H1 (cell line): ENCODE measurements around the gene MYO7B. TPM values are rescaled to one million over a fixed set of nuclear protein-coding genes. Genes with fewer than 3 reads are reported as not detected.

Experiments used
- CTCF ChIA-PET: fragments of 300-600 bp; sonication (Branson Sonifier 250); formaldehyde crosslinking; loops from one replicate; lab custom pipeline; 2021; ENCODE audit not compliant: partially characterized antibody; lab: Charles Lee
- POLR2A ChIA-PET: fragments of 300-600 bp; sonication (Branson Sonifier 250); formaldehyde crosslinking; loops from one replicate; lab custom pipeline; 2021; ENCODE audit warnings: inconsistent platforms; ENCODE audit not compliant: partially characterized antibody; lab: Charles Lee
- DNase-seq, 2 experiments: peaks; one replicate each; pipeline versions ENCODE4 v3.0.0 to v3.0.0-alpha.2; 2010 to 2022; ENCODE audit warnings: low spot score in 2 of 2, low read depth in 1 of 2, mixed read lengths in 1 of 2
- FAIRE-seq: peaks from 2 replicates; lab custom pipeline; 2011; peaks lifted over from hg19 to GRCh38; lab: Jason Lieb, UNC
- H2AFZ ChIP-seq: 2 replicates; pipeline ENCODE4 v1.8.1; 2012; ENCODE audit warnings: low read length, inconsistent platforms
- H2AK5ac ChIP-seq: 2 replicates; pipeline ENCODE4 v1.6.1; 2013; ENCODE audit warnings: low read depth, low read length
- H2BK120ac ChIP-seq: replicated peaks from 2 replicates; pipeline ENCODE3; 2013; ENCODE audit warnings: low read depth, low read length, inconsistent platforms
- H2BK12ac ChIP-seq: 2 replicates; pipeline ENCODE4 v1.6.1; 2013; ENCODE audit warnings: low read depth, low read length
- H2BK15ac ChIP-seq: 2 replicates; pipeline ENCODE4 v1.6.1; 2013; ENCODE audit warnings: low read length
- H2BK20ac ChIP-seq: 2 replicates; pipeline ENCODE4 v1.6.1; 2013; ENCODE audit warnings: low read length
- H2BK5ac ChIP-seq: 2 replicates; pipeline ENCODE4 v1.6.1; 2013; ENCODE audit warnings: low read depth, low read length
- H3K14ac ChIP-seq: 2 replicates; pipeline ENCODE4 v1.6.1; 2013; ENCODE audit warnings: inconsistent platforms; ENCODE audit not compliant: insufficient read length
- H3K18ac ChIP-seq: 2 replicates; pipeline ENCODE4 v1.6.1; 2013; ENCODE audit warnings: low read length; ENCODE audit errors: extremely low read depth
- H3K23ac ChIP-seq: 2 replicates; pipeline ENCODE4 v1.6.1; 2013; ENCODE audit warnings: inconsistent platforms; ENCODE audit not compliant: insufficient read length
- H3K23me2 ChIP-seq: 2 replicates; pipeline ENCODE4 v1.6.1; 2013; ENCODE audit warnings: low read depth, low read length
- H3K27ac ChIP-seq: 2 replicates; pipeline ENCODE4 v1.6.1; 2011; ENCODE audit warnings: low read depth, low read length, inconsistent platforms
- H3K27me3 ChIP-seq, 4 experiments: replicated peaks in 1 of 4; 1 replicate in 1 of 4; 2 replicates in 3 of 4; pipeline versions ENCODE4 v1.6.1 to v1.8.1; 2011 to 2013; ENCODE audit warnings: low read length in 3 of 4, mild to moderate bottlenecking in 3 of 4, inconsistent platforms in 2 of 4, mixed read lengths in 2 of 4, moderate library complexity in 1 of 4; ENCODE audit not compliant: control insufficient read depth in 3 of 4, insufficient read depth in 3 of 4; ENCODE audit errors: extremely low read depth in 1 of 4
- H3K36me3 ChIP-seq, 4 experiments: 2 replicates each; pipeline versions ENCODE4 v1.6.1 to v1.8.1; 2011 to 2013; ENCODE audit warnings: mild to moderate bottlenecking in 4 of 4, low read length in 3 of 4, moderate library complexity in 2 of 4, control low read depth in 1 of 4, inconsistent platforms in 1 of 4; ENCODE audit not compliant: insufficient read depth in 4 of 4, control insufficient read depth in 2 of 4
- H3K4ac ChIP-seq: replicated peaks from 2 replicates; pipeline ENCODE3; 2013; ENCODE audit warnings: low read length, low read depth, mixed read lengths, inconsistent platforms; ENCODE audit not compliant: insufficient read length
- H3K4me1 ChIP-seq, 4 experiments: replicated peaks in 1 of 4; 1 replicate in 1 of 4; 2 replicates in 3 of 4; pipeline versions ENCODE4 v1.6.1 to v1.8.1; 2011 to 2013; ENCODE audit warnings: low read length in 3 of 4, inconsistent platforms in 2 of 4, mixed read lengths in 1 of 4; ENCODE audit not compliant: insufficient read depth in 4 of 4, control insufficient read depth in 3 of 4
- H3K4me2 ChIP-seq, 2 experiments: 2 replicates each; pipeline versions ENCODE4 v1.6.1 to v1.8.1; 2011 to 2013; ENCODE audit warnings: low read depth in 2 of 2, low read length in 2 of 2, control low read depth in 1 of 2, inconsistent platforms in 1 of 2, mild to moderate bottlenecking in 1 of 2; ENCODE audit not compliant: insufficient read depth in 1 of 2
- H3K4me3 ChIP-seq, 4 experiments: fragments of 200-600, 300-600 bp in 1 of 4; sonication (generic), shearing (Covaris generic), sonication (Bioruptor Twin) in 1 of 4; 2 replicates each; pipeline versions ENCODE4 v1.5.1 to v1.8.1; 2011 to 2016; ENCODE audit warnings: low read length in 4 of 4, low read depth in 3 of 4, control low read depth in 2 of 4, inconsistent platforms in 2 of 4, mild to moderate bottlenecking in 2 of 4, mixed read lengths in 1 of 4, moderate library complexity in 1 of 4; ENCODE audit not compliant: insufficient read depth in 2 of 4; ENCODE audit errors: extremely low read depth in 1 of 4
- H3K56ac ChIP-seq: replicated peaks from 2 replicates; pipeline ENCODE3; 2013; ENCODE audit warnings: low read depth, mild to moderate bottlenecking, mixed read lengths, low read length, inconsistent platforms; ENCODE audit not compliant: insufficient read length
- H3K79me1 ChIP-seq: 2 replicates; pipeline ENCODE4 v1.6.1; 2013; ENCODE audit warnings: low read depth, low read length, control low read depth
- H3K79me2 ChIP-seq, 2 experiments: 2 replicates each; pipeline versions ENCODE4 v1.6.1 to v1.8.1; 2012 to 2013; ENCODE audit warnings: low read length in 2 of 2, mild to moderate bottlenecking in 2 of 2, inconsistent platforms in 1 of 2; ENCODE audit not compliant: insufficient read depth in 2 of 2, control insufficient read depth in 1 of 2
- H3K9ac ChIP-seq, 4 experiments: replicated peaks in 1 of 4; 1 replicate in 1 of 4; 2 replicates in 3 of 4; pipeline versions ENCODE4 v1.6.1 to v1.8.1; 2011 to 2013; ENCODE audit warnings: low read depth in 3 of 4, low read length in 3 of 4, control low read depth in 2 of 4, mild to moderate bottlenecking in 2 of 4, moderate library complexity in 2 of 4, inconsistent platforms in 1 of 4; ENCODE audit errors: extremely low read depth in 1 of 4
- H3K9me3 ChIP-seq, 2 experiments: 2 replicates each; pipeline versions ENCODE4 v1.6.1 to v1.8.1; 2012 to 2013; ENCODE audit warnings: mild to moderate bottlenecking in 2 of 2, moderate library complexity in 2 of 2, control low read depth in 1 of 2, inconsistent platforms in 1 of 2, low read depth in 1 of 2, low read length in 1 of 2, mixed read lengths in 1 of 2; ENCODE audit not compliant: insufficient read depth in 2 of 2
- H4K20me1 ChIP-seq, 2 experiments: replicated peaks in 1 of 2; 2 replicates each; pipeline versions ENCODE3 to v1.8.1; 2011 to 2013; ENCODE audit warnings: inconsistent platforms in 2 of 2, low read length in 2 of 2, mild to moderate bottlenecking in 1 of 2; ENCODE audit not compliant: insufficient read depth in 2 of 2, control insufficient read depth in 1 of 2
- H4K5ac ChIP-seq: 2 replicates; pipeline ENCODE4 v1.6.1; 2013; ENCODE audit warnings: low read length, low read depth, mixed read lengths, inconsistent platforms; ENCODE audit not compliant: insufficient read length
- H4K8ac ChIP-seq: 2 replicates; pipeline ENCODE4 v1.8.0; 2013; ENCODE audit warnings: mild to moderate bottlenecking, moderate library complexity, low read length, inconsistent platforms; ENCODE audit not compliant: insufficient read depth; ENCODE audit errors: extremely low read depth
- H4K91ac ChIP-seq: replicated peaks from 2 replicates; pipeline ENCODE3; 2013; ENCODE audit warnings: low read length, mixed read lengths, inconsistent platforms; ENCODE audit not compliant: insufficient read length
- ATF3 ChIP-seq: IDR thresholded peaks from 2 replicates; pipeline ENCODE4 v1.6.1; 2011; ENCODE audit warnings: low read depth, mild to moderate bottlenecking, low read length; ENCODE audit not compliant: insufficient read depth
- CBX8 ChIP-seq: fragments of 300-800, 300-1000 bp; sonication (generic); IDR thresholded peaks from 2 replicates; pipeline ENCODE4 v1.7.1; 2016; ENCODE audit warnings: low read depth, low read length, borderline replicate concordance
- HDAC6 ChIP-seq: IDR thresholded peaks from one replicate; pipeline ENCODE4 v1.7.1; 2012; ENCODE audit warnings: low read depth, mild to moderate bottlenecking, inconsistent platforms, low read length, moderate library complexity
- MAFK ChIP-seq: IDR thresholded peaks from 2 replicates; pipeline ENCODE4 v1.6.1; 2012; ENCODE audit warnings: low read depth, mild to moderate bottlenecking, improper control_type of control experiment, low read length
- MAX ChIP-seq: IDR thresholded peaks from 2 replicates; pipeline ENCODE4 v1.6.1; 2012; ENCODE audit warnings: inconsistent platforms
- TBP ChIP-seq: IDR thresholded peaks from 2 replicates; pipeline ENCODE4 v1.6.1; 2011; ENCODE audit warnings: low read depth, low read length, improper control_type of control experiment
- WGBS, 2 experiments: shearing (Covaris generic) in 1 of 2; methylation state at CpG; one replicate each; pipeline versions ENCODE4 v1.1.6 to v1.1.7; 2013 to 2015; ENCODE audit warnings: low lambda C conversion rate in 2 of 2, mixed read lengths in 2 of 2, inconsistent platforms in 1 of 2, low coverage in 1 of 2, missing lambda C conversion rate in 1 of 2; ENCODE audit not compliant: insufficient replicate concordance in 2 of 2, insufficient coverage in 1 of 2, insufficient read length in 1 of 2; ENCODE audit errors: extremely low coverage in 1 of 2, missing lambda C conversion rate in 1 of 2; 5-methylcytosine and 5-hydroxymethylcytosine counted together
- polyA plus RNA-seq, 7 experiments: library from polyadenylated mRNA; depleted of rRNA in 3 of 7; stranded (reverse) in 5 of 7; unstranded in 2 of 7; fragments of >200 nt in 5 of 7; fragments of 200-250 nt in 2 of 7; gene quantifications; 1 replicate in 5 of 7; 2 replicates in 1 of 7; 4 replicates in 1 of 7; pipeline versions ENCODE4 v1.2.1 to v1.2.3, GENCODE V29; 2011 to 2013; ENCODE audit warnings: missing spikeins in 2 of 7, mixed read lengths in 2 of 7
- total RNA-seq: library from RNA; stranded (reverse); fragmentation: NEBNext Ultra II Directional; extraction: Animal tissue kit (Norgen Biotek cat#: 25700); gene quantifications from 2 replicates; pipeline ENCODE4 v1.2.1, GENCODE V29; 2021
- TF ChIP-seq, protein P1 (sequence below): IDR thresholded peaks from 2 replicates; pipeline ENCODE4 v1.6.1; 2011; ENCODE audit warnings: low read length, improper control_type of control experiment

Gene MYO7B
- total and polyA plus RNA-seq, 2 of the 8 experiments (the other 6 are each of a cell fraction or from before 2014, with no cell fraction given), result not detected

DNA sequence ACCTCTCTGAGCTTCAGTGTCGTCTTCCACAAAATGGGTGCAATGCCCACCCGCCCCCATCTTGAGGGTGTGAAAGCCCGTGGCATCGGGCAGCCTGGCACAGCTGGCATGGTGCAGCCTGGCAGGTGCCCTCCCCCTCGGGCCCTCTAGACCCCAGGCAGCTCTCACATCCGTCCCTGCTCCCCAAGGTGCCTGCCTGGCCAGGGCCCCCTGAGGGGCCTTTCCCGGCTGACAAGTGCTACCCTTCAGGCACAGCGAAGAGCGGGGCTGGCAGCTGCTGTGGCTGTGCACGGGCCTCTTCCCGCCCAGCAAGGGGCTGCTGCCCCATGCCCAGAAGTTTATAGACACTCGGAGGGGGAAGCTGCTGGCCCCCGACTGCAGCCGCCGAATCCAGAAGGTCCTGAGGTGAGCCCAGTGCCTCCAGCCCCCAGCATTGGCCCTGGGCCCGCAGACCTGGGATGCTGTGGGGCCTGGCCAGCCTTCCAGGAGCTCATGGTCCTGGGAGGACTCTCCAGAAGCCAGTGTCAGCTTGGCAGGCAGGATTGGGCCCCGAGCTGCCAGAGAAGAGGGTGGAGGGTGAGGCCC lies 96.6 kb downstream of the MYO7B start:
- Histone ChIP-seq H3K4ac (no peak overlapping the region), H3K79me1 (no peaks in the 10 kb centered on the region), H2BK20ac (no peak overlapping the region), H2AK5ac (no peak overlapping the region), H3K27me3 (no peaks in the 10 kb centered on the region), H4K91ac (no peak overlapping the region), H4K8ac (peak overlapping the region; percentile 0; the same call in 1 of the 2 replicates), H3K79me2 (no peaks in the 10 kb centered on the region), H3K23me2 (no peaks in the 10 kb centered on the region), H3K56ac (no peak overlapping the region), H4K5ac (no peak overlapping the region), H3K14ac (no peak overlapping the region), H3K9ac (no peak overlapping the region), H2BK12ac (no peak overlapping the region), H3K18ac (no peak overlapping the region), H3K4me2 (no peak overlapping the region), H3K4me1 (peaks cover 0 to 2% (median 0%) of the 10 kb centered on the region in 4 experiments; a peak in 1 of 7 replicates), H3K4me3 (no peak overlapping the region), H4K20me1 (no peaks in the 10 kb centered on the region), H3K36me3 (no peaks in the 10 kb centered on the region), H2BK15ac (no peak overlapping the region), H3K9me3 (no peaks in the 10 kb centered on the region), H3K23ac (no peak overlapping the region), H2AFZ (no peak overlapping the region), H2BK120ac (no peak overlapping the region), H2BK5ac (no peak overlapping the region), H3K27ac (no peak overlapping the region)
- 89% methylated on average over 17 of the region's 17 CpGs; no CpG with 5 or more reads in 1 of the 2 experiments for WGBS, 2 experiments
- ChIA-PET CTCF (interaction anchor here (0.6 to 3.2 kb wide), 4 partner anchors 8 to 250 kb away, joined by 3 to 15 read pairs (median 8); no protein-coding TSS in a partner anchor), POLR2A (no interaction called here)
- DNase-seq (no peak), FAIRE-seq (no peak)
- TF ChIP-seq CBX8 (no peak), HDAC6 (no peak), MAX (no peak), ATF3 (no peak), TBP (no peak), MAFK (no peak)
- TF ChIP-seq, protein P1, sequence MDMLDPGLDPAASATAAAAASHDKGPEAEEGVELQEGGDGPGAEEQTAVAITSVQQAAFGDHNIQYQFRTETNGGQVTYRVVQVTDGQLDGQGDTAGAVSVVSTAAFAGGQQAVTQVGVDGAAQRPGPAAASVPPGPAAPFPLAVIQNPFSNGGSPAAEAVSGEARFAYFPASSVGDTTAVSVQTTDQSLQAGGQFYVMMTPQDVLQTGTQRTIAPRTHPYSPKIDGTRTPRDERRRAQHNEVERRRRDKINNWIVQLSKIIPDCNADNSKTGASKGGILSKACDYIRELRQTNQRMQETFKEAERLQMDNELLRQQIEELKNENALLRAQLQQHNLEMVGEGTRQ, result no peak
